ENCODE data around the gene TMPRSS6. TPM values are rescaled to one million over a fixed set of nuclear protein-coding genes. Genes with fewer than 3 reads are reported as not detected.
A peak's percentile ranks its signal among the peaks of the same experiment; 100 is the strongest.

TMPRSS6 gene
- total and polyA plus RNA-seq, 2 of the 13 experiments (the other 11 are each of a cell fraction or from before 2014, with no cell fraction given), result 4.2 to 4.8 TPM

- TF ChIP-seq ZHX2 (IDR thresholded peaks at IDR 0.05; ENCODE audit: low read depth), result peak; percentile 67
- no peak for TF ChIP-seq ZHX2 (CRISPR knock-in tag; IDR thresholded peaks at IDR 0.05; ENCODE audit: borderline replicate concordance)
- TF ChIP-seq ZNF652 (CRISPR knock-in tag; IDR thresholded peaks at IDR 0.05; ENCODE audit: borderline replicate concordance, low read depth), result no peak
- TF ChIP-seq RBAK (CRISPR knock-in tag; IDR thresholded peaks at IDR 0.05), result no peak
- 0 out of 2 replicates have a peak, but pooled peaks have one; percentile 26 for TF ChIP-seq BRD4 (CRISPR knock-in tag; IDR thresholded peaks at IDR 0.05)
- no peak for TF ChIP-seq E2F2 (CRISPR knock-in tag; IDR thresholded peaks at IDR 0.05; ENCODE audit: borderline replicate concordance)
- TF ChIP-seq PBX2 (CRISPR knock-in tag; IDR thresholded peaks at IDR 0.05), result no peak
- TF ChIP-seq SMARCE1 (IDR thresholded peaks at IDR 0.05; ENCODE audit: borderline replicate concordance), result no peak
- peak; percentile 100 for TF ChIP-seq HNRNPL (IDR thresholded peaks at IDR 0.05; ENCODE audit: low read depth, low read length)
- TF ChIP-seq SIN3B (IDR thresholded peaks at IDR 0.05; ENCODE audit: low read length), result no peak
- peak; percentile 98 for TF ChIP-seq AGO2 (optimal IDR thresholded peaks at IDR 0.05; ENCODE audit: low read depth, low read length)
- peak; percentile 63; the same call in 1 of the 2 replicates for TF ChIP-seq ZBTB7B (CRISPR knock-in tag; IDR thresholded peaks at IDR 0.05)
- no peak for TF ChIP-seq PAF1 (CRISPR knock-in tag; IDR thresholded peaks at IDR 0.05)
- no peak for TF ChIP-seq ELF1 (CRISPR knock-in tag; IDR thresholded peaks at IDR 0.05)
- TF ChIP-seq SNAPC5 (CRISPR knock-in tag; IDR thresholded peaks at IDR 0.05; ENCODE audit: borderline replicate concordance), result no peak
- TF ChIP-seq CEBPZ (IDR thresholded peaks at IDR 0.05; ENCODE audit: low read length), result no peak
- 0 out of 2 replicates have a peak, but pooled peaks have one; percentile 11 for TF ChIP-seq LBX2 (CRISPR knock-in tag; IDR thresholded peaks at IDR 0.05; ENCODE audit: borderline replicate concordance)
These were observed 85.7 kb downstream of the TMPRSS6 start (continued) for GRCh38 chr22:37023743-37024338.
